G401.6 (cell line): ENCODE results near the gene CENPP.

Experiments
- FAIRE-seq: peaks from 2 replicates; lab custom pipeline; 2012; peaks lifted over from hg19 to GRCh38; lab: Jason Lieb, UNC

The CENPP gene

DNA sequence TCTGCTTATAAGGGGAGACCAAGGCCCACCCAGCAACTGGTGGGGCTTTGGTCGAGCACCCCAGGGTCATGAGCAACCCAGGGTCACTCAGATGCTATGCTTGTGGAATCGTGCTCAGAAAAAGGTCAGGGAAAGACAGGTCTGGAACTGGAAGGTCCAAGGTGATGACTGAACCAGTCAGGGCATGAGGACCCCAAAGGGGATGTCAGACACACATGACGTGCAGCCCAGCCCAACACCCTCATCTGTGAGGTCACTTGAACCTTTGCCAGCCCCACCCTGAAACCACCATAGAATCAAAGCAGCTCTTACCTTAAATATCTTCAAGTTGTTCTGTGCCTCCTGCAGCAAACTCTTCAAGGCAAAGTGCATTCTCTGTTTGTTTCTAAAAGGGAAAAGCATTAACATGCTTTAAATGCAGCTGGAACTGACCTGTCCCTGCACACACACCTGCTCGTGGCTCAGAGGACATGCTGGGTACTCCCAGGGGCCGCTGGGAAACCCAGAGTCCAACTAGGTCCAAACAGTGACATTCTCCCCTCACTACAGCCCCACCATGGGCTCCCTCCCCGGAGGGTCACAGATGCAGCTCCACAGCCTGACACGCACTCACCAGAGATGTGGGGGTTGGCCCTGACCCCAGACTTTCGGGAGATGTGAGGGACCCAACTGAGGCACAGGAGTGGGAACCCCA, 314.8 kb downstream of the CENPP start:
- no peak for FAIRE-seq

DNA sequence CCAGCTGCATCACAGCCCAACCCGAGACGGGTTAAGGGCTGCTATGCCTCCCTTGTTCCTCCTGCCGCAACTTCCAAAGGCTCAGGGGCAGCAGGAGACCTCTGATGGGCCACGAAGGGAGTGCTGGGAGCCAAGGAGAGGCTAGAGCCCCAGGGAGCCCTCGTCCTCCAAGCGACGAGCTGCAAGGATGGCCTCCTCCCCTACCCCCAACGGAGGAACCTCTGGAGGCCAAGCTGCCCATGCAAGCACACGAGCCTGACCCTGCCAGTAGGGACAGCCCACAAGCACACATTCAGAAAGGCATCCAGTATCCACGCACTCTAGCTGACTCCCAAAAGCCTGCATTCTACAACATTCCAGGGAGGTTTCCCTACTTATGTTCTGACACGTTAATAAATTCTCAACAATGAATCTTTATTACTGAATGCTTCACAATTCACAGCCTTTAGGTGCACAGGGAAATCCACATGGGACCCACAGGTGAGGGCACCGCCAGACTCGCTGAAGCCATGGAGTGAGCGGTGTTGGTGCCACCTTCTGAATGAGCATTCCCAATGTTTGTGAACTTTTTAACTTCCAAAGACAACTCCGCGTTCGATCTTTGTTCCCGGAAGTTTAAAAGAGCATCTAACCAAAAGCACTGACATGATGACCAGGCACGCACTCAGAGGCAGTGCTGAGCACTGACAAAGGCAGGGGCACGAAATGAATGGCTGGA, 315.5 kb downstream of the CENPP start:
- no peak for FAIRE-seq

DNA sequence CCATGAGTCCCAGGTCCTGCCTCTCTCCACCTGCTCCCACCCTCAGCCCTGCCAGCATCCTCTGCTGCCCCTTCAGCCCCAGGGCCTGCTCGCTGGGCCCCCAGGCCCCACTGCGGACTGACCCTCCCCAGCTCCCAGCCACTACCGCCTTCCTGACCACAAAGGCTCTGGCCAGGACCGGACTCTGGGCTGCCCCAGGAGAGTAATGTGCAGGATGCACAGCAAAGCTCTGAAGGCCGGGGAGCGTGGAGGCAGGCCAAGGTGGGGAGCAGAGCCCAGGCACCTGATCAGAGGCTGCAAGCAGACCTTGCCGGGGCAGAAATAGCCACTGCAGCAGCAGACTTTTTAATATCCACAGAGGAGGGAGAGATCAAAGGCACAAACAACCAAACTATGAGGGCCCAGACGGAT, 316.3 kb downstream of the CENPP start:
- FAIRE-seq = no peak

DNA sequence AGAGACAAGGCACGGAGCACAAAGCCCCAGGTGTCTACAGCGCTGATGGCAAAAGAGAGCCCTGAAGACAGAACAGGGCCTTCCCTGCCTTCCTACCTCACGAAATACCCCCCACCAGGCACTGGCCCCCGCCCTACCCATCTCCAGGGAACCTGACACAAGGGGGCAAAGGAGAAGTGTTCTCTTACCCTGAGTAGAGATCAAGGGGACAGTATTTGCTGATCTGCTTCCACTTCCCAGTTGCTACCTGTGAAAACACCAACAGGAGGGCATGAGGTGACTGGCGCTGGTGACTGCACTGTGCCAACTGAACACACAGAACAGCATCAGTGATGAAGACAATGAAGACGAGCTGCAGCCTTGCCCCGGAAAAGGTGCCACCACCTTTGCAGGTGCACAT, 316.8 kb downstream of the CENPP start:
- no peak for FAIRE-seq

DNA sequence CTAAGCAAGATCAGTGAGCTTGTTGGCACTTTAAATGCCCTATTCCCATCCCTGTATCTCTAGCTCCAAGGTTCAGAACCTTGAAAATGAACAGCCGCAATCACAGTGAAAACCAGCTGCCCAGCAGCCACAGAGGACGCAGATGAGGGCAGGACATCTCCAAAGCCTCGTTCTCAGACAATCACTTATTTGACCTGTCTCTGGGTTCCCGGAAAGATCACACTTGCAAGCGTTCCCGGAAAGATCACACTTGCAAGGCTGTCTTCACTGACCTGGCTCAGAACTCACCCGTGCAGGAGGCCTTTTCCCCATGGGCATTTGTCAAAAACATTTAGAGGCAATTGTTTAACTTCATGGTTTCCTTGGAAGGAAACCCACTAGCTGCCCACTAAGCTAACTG, 318.5 kb downstream of the CENPP start:
- no peak for FAIRE-seq

DNA sequence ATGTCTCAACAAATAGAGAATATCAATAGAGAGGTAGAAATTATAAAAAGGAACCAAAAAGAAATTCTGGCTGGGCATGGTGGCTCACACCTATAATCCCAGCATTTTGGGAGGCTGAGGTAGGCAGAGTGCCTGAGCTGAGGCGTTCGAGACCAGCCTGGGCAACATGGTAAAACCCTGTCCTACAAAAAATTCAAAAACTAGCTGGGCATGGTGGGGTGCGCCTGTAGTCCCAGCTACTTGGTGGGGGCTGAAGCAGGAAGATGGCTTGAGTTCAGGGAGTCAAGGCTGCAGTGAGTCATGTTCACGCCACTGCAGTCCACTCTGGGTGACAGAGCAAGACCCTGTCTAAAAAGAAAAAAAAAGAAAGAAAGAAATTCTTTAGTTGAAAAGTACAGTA, 319.3 kb downstream of the CENPP start:
- FAIRE-seq = no peak

DNA sequence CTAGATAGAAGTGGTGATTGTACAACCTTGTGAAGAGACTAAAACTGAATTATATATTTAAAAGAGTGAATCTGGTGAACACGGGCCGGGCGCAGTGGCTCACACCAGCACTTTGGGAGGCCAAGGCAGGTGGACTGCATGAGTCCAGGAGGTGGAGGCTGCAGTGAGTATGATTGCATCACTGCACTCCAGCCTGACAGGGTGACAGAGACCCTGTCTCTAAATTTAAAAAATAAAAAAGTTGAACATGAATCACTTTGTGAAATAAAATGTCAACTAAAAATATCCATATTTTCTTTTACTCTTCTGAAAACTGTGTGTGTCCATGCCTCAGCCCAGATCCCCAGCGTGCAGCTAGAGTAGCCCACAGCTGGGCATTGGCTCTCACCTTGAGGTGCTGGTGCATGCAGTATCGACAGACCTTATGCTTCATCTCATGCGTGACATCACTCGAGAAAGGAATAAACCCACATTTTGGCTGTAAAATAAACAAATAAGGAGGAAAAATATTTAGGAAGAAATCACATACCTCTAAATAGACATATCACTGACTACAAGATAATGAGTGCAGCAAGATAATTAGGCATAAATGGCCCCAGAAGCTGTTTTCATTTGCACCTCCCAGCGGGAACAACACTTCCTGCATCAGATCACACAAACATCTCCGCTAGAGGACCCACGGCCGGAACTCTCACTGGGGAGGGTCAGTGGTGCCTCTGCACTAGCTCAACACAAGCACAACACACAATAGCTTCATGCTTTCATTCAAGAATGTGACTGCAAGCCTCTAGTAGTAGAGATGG, 322.1 kb downstream of the CENPP start:
- FAIRE-seq = no peak

DNA sequence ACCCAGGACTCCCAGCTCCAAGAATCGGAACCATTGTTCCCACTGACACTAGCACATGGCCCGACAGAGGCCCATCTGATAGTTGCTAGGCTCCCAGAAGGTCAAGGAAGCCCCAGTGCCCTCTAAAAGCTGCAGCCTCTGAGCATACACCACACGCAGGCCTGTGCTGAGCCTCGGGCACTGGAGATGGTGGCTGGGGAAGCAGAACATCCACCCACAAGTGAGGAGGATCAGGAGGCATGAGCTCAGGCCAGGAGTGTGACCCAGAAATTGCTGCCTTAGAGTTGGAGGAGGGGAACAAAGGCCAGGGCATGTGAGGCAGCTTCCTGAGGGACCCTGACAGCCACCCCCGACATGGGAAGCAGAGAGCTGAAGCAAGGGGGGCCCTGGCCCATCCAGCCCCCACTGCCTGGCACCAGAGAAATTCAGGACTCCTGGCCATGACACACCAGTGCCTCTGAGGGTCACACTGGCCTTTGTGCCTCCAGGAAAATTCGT, 322.8 kb downstream of the CENPP start:
- no peak for FAIRE-seq

DNA sequence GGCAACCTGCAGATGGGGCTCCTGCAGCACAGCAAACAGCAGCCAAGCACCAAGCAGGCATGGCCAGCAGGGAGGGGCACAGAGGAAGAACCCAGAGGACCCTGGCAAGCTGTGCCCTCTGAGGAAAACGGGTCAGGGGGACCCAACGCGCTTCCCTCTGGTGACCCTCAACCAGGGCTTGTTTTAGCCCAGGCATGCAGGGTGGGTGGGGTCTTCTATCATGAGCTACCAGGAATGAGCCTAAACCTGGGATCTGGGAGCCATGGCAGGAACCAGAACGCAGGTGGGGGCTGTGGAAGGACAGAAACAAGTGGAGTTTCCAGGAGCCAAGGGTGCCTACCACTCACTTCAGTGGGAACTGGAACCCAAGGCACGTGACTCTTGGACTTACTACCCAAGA, 323.3 kb downstream of the CENPP start:
- no peak for FAIRE-seq

DNA sequence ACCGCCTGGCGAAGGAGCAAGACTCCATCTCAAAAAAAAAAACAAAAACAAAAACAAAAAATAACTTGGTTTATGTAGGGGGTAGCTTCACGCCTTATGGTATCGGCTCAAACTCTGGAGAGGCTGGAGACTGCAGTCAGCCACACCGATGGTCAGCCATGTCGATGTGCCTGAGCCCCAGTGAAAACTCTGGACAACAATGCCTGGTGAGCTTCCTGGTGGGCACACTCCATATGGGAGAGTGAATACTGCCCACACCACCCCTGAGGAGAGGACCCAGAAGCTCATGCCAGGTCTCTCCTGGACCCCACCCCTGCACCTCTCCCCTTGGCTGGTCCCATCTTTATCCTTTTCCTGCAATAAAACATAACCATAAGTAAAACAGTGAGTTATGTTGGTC, 324.5 kb downstream of the CENPP start:
- FAIRE-seq = no peak

DNA sequence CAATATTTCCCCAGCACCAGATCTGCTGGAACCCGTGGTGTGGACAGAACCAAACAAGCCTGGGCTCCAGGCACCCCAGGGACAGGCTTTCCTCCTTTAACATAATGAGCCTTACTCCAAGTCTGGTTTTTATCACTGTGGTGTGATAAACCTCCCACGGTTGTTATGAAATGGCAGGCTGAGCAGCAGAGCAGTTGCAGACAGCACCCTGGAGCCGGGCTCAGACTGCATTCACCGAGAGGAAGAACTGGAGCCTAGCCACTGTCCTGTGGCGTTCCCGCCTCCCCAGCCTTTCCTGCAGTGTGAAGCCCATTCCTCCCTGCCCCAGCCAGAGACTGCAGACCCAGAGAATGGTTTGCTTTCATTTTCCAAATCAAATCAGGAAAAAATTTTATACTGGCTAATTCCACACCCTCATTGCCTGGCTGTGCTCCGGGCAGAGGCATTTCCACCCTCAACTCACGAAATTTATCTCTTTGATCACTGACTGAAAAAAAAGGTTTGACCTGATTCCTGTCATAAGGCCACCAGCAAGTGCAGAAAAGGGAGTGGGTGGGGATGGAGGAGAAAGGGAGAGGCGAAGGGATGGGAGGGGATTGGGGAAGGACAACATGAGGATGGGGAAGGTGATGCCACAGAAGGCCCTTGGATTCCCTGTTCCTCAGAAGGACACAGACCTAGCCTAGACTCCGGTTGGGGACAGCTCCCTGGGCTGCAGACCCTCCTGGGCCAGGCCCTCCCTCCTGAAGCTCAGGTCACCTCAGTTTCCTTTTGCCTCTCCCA, 325.3 kb downstream of the CENPP start:
- no peak for FAIRE-seq

DNA sequence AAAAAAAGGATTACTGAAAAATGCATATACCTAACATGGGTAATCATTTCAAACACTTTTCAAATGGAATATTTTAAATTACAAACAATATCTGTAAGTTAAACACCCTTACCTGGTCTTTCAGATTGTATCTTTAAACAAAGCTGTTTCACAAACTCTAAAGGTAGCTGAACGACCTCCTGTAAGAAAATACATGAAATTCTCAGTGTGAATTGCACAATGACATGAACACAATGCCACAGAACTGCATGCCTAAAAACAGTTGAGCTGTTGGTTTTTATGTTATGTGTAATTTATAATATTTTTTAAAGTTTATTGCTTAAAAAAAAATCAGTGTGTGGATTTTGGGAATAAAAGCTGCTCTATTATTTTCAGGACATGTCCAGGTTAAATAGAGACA, 326.7 kb downstream of the CENPP start:
- no peak for FAIRE-seq

DNA sequence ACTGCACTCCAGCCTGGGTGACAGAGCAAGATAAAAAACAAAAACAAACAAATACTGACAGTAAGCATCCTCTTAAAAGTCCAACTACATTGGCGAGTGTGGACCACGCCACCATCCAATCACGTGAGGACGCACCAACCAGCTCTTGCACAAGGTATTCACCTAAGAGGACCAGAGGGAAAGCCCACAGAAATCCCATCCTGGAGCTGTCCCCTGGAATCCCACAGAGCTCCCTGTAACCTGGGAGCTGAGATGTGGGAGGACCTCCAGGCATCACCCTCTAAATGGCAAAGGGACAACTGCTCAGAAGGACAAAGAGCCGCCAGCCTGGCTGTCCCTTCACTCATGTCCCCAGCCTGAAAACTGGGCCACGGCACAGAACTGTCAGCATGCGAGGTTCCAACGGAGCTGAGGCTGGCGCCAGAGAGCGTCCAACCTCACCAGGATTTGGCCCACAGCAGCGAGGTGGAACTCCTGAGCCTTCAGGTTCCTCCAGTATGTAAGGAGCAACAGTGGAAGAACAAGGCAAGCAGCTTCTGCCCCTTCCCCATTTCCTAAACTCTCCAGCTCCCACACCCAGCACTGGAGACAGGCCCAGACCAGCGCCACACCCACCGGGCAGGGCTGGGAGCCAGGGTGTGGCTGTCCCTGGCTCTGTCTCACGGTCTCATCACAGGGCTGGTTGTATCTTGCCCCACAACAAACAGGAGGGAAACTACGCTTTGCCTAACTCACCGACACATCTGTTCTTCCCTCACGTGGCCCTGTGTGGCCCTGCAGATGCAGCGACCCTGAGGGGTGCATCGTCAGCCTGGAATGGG, 328.9 kb downstream of the CENPP start:
- no peak for FAIRE-seq

DNA sequence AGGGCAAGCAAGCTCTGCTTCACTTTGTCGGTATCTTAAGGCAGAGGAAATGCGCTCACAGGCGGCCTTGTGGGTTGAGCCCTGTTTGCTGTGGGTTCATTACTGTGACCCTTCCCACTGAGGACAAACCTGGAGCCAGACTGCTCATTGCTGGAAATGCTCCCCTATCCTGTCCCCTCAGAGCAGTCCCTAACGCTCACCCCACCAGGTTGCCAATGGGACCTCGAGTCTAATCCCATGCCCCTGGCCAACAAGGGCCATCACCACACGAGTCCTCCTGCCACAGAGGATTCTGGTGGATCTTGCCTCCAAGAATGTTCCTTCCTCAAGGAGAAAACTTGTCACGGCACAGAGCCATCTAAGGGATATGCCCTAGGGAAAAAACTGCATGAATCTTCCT, 329.6 kb downstream of the CENPP start:
- FAIRE-seq = no peak

DNA sequence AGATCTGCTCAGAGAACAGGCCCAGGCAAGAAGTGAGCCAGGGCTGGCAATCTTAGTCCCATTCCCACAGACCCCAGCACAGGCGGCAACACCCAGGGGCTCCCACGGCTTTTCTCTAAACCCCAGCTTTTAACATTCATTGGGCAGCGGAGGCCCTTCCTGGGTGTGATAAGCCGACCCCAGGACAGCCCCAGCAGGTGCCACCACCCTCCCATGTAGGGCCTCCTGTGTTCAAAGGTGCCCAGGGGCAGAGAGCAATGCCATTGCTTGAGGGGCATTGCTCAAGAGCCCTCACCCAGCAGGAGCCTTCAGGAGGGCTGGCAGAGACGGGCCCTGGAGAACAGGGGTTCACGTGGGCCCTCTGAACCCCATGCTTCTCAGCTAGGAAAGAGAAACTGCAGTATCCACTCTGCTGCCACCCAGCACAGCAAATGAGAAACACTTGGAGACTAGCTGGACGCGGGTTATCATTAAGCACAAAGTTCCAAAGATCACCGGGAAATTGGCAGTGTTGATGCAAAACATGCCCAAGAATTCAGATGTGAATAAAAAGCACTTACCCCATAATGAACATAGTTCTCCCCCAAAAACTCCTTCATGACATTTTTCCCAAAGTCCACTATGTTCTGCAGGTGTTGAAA, 330.3 kb downstream of the CENPP start:
- FAIRE-seq = no peak

DNA sequence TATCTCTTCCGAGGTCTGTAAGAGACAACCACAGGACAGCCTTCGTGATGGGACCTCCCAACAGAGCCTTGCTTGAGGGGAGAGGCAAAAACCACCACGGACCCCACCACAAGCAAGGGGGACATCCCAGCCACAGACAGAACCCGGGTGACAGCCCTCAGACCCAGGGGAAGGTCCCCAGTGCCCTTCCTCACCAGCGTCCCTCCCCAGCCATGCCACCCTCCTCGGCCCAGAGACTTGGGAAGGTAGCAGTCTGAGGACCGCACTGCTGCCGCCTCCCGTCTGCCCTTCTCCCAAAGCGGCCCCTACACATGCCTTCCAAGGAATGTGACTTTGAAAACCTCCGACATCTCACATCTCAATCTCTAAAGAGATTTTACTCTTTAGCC, 330.8 kb downstream of the CENPP start:
- FAIRE-seq = no peak

DNA sequence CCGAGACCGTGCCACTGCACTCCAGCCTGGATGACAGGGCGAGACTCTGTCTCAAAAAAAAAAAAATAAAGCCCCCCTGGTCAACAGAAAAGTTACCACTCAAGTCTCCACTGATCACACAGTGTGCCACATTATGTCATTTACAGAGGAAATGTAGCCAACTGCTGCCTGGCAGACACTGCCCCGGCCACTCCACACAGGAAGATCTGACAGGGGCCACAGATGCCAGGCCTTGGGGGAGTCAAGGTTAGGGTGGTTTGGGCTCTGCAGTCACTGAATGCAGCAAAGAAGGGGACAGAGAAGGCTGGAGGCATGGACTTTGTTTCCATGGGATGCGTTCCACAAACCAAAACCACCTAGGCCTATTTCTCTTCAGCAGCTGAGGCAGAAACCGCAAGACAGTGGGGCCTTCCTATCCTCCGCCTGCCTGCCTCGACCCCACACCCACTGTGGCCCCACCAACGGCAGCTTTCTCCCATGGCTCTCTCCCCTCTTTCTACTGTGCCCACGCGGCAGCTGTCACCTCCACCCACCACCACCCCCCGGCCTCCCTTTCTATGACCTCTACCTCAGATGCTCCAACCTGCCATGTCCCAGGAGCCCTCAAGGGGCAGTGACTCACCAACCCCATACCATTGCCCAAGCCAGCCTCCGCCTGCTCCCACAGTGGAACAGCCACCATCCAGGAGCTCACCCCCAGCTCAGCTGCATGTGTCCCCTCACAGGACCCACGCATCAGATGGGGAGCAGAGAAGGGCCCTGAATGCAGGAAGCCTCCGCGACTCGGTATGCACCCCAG, 331.7 kb downstream of the CENPP start:
- no peak for FAIRE-seq

DNA sequence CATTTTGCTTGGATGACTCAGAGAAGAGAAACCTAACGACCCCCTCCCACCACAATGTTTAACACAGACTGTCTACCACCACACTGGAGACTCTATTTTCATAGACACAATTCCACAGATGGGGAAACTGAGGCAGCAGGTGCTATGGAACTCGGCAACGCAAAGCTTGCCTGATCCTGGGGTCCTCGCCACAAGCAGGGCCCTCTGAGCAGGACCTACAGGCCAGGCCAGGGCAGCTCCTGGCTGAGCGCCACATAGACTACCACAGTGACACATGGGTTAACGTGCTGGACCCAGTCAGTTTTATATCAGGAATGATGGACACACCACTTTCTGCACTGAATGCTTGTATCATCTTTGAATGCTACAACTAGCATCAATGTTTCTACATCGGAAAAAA, 332.4 kb downstream of the CENPP start:
- FAIRE-seq = no peak

DNA sequence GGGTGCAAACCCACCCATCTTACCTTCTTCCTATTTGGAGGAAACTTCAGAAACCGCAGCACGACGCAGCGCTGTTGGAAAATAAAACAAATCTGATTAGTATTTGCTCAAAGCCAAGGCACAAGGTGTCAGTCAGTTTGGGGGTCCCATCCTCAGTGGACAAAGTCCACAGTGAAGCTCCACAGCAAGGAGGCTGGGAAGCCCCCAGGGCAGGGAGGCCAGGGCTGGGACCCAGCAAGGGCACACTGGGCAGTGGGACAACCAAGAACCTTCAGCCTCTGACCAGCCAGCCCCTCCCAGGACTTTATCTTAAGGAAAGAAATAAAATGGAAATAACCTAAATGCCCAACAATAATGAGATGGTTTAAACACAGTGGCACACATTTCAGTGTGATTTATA, 332.9 kb downstream of the CENPP start:
- no peak for FAIRE-seq

DNA sequence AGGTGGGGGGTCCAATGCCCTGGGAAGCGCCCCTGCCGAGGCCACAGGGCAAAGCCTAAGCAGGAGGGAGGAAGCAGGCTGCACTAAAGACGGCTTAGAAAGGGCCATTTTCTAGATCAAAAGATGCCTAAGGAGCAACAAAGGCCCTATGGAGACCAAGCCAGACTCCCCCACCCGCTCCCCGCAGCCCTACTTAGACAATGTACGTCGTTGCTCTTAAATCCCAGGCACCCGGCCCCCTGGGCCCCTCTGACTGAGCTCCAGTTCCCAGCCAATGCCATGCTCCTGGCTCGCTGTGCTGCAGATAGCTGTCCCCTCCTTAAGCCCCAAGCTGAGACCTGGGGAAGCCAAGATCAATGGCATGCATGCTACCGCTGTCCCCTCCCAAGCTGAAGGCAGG, 333.8 kb downstream of the CENPP start:
- FAIRE-seq = no peak
